Neural cell (in vitro differentiated cells): ENCODE measurements around the gene SMG9. TPM values are rescaled to one million over a fixed set of nuclear protein-coding genes. Genes with fewer than 3 reads are reported as not detected.

Experiments used
- H2AFZ ChIP-seq: fragments of 200-600, 300-800 bp; sonication (generic), shearing (Covaris generic); 2 replicates; pipeline ENCODE4 v1.6.0; 2014; ENCODE audit warnings: low read depth, mild to moderate bottlenecking, antibody characterized with exemption, low read length, moderate library complexity
- H3F3A ChIP-seq: fragments of 200-600 bp; shearing (Covaris generic); 2 replicates; pipeline ENCODE4 v1.6.1; 2016; ENCODE audit warnings: mild to moderate bottlenecking, moderate library complexity, mixed read lengths, antibody characterized with exemption, low read length; ENCODE audit not compliant: insufficient read depth, poor library complexity, severe bottlenecking
- H3K27ac ChIP-seq: fragments of 200-600, 300-800 bp; sonication (generic), shearing (Covaris generic); 2 replicates; pipeline ENCODE4 v1.5.1; 2014; ENCODE audit warnings: mild to moderate bottlenecking, low read length, moderate library complexity
- H3K27me3 ChIP-seq: fragments of 300-800, 200-600 bp; sonication (generic), shearing (Covaris generic); 2 replicates; pipeline ENCODE4 v1.6.0; 2014; ENCODE audit warnings: mild to moderate bottlenecking, low read depth, low read length, moderate library complexity; ENCODE audit not compliant: insufficient read depth
- H3K36me3 ChIP-seq: fragments of 300-800, 200-600 bp; sonication (generic), shearing (Covaris generic); 2 replicates; pipeline ENCODE4 v1.5.1; 2014; ENCODE audit warnings: mild to moderate bottlenecking, antibody characterized with exemption, low read length, moderate library complexity; ENCODE audit not compliant: insufficient read depth
- H3K4me2 ChIP-seq: fragments of 300-800, 200-600 bp; sonication (generic), shearing (Covaris generic); 2 replicates; pipeline ENCODE4 v1.6.0; 2014; ENCODE audit warnings: mild to moderate bottlenecking, low read length
- H3K4me3 ChIP-seq: fragments of 300-800, 200-600 bp; sonication (generic), shearing (Covaris generic); 2 replicates; pipeline ENCODE4 v1.5.1; 2014; ENCODE audit warnings: mild to moderate bottlenecking, low read length, moderate library complexity
- H3K79me2 ChIP-seq: fragments of 200-600 bp; shearing (Covaris generic); replicated peaks from 2 replicates; pipeline ENCODE4 v1.6.0; 2014; ENCODE audit warnings: mild to moderate bottlenecking, low read length, moderate library complexity; ENCODE audit not compliant: insufficient read depth
- H3K9ac ChIP-seq: fragments of 300-800, 200-600 bp; sonication (generic), shearing (Covaris generic); 2 replicates; pipeline ENCODE4 v1.6.1; 2016; ENCODE audit warnings: mild to moderate bottlenecking, low read length, mixed read lengths
- H3K9me2 ChIP-seq: fragments of 200-600 bp; shearing (Covaris generic); 2 replicates; pipeline ENCODE4 v1.6.1; 2016; ENCODE audit warnings: mild to moderate bottlenecking, low read length, mixed read lengths; ENCODE audit not compliant: insufficient read depth
- H3K9me3 ChIP-seq: fragments of 200-600, 300-800 bp; sonication (generic), shearing (Covaris generic); 2 replicates; pipeline ENCODE4 v1.6.1; 2016; ENCODE audit warnings: mild to moderate bottlenecking, mixed run types, low read length, moderate library complexity, mixed read lengths
- H4K20me1 ChIP-seq: fragments of 200-600 bp; shearing (Covaris generic); 2 replicates; pipeline ENCODE4 v1.6.1; 2016; ENCODE audit warnings: mild to moderate bottlenecking, mixed run types; ENCODE audit not compliant: insufficient read depth
- EP300 ChIP-seq: fragments of 450-650 bp; conservative IDR thresholded peaks from 2 replicates; pipeline ENCODE4 v1.6.1; 2014; ENCODE audit warnings: antibody characterized with exemption, mild to moderate bottlenecking, moderate library complexity; ENCODE audit not compliant: poor library complexity, severe bottlenecking
- EZH2 ChIP-seq: fragments of 200-600, 300-800 bp; shearing (Covaris generic), sonication (generic); IDR thresholded peaks from 2 replicates; pipeline ENCODE4 v1.6.1; 2014; ENCODE audit warnings: antibody characterized with exemption, low read length, borderline replicate concordance, mild to moderate bottlenecking; ENCODE audit not compliant: insufficient read depth, poor library complexity, severe bottlenecking
- MXI1 ChIP-seq: fragments of 450-650 bp; conservative IDR thresholded peaks from 2 replicates; pipeline ENCODE4 v1.6.1; 2014; ENCODE audit warnings: antibody characterized with exemption, mild to moderate bottlenecking; ENCODE audit not compliant: poor library complexity, severe bottlenecking
- POLR2AphosphoS5 ChIP-seq: IDR thresholded peaks from 2 replicates; pipeline ENCODE4 v1.6.1; 2012
- RAD21 ChIP-seq: fragments of 450-650 bp; conservative IDR thresholded peaks from 2 replicates; pipeline ENCODE4 v1.6.1; 2014; ENCODE audit warnings: antibody characterized with exemption, mild to moderate bottlenecking, moderate library complexity
- REST ChIP-seq: IDR thresholded peaks from 2 replicates; pipeline ENCODE4 v1.6.1; 2012; ENCODE audit warnings: borderline replicate concordance
- SMC3 ChIP-seq: fragments of 450-650 bp; conservative IDR thresholded peaks from 2 replicates; pipeline ENCODE4 v1.6.1; 2014; ENCODE audit warnings: antibody characterized with exemption, mild to moderate bottlenecking, moderate library complexity; ENCODE audit not compliant: poor library complexity
- TAF1 ChIP-seq: IDR thresholded peaks from 2 replicates; pipeline ENCODE4 v1.6.1; 2012; ENCODE audit warnings: low read depth
- polyA plus RNA-seq: library from polyadenylated mRNA; depleted of rRNA; stranded (reverse); fragments of >200 nt; gene quantifications from 2 replicates; pipeline ENCODE4 v1.2.3, GENCODE V29; 2014
- TF ChIP-seq, protein P1 (sequence below): fragments of 450-650 bp; IDR thresholded peaks from 2 replicates; pipeline ENCODE4 v1.5.1; 2014; ENCODE audit warnings: antibody characterized with exemption, mild to moderate bottlenecking, moderate library complexity; ENCODE audit not compliant: poor library complexity, severe bottlenecking

SMG9 gene
- polyA plus RNA-seq, 1 donor from 2014 or later, result 33.0 TPM

GRCh38 chr19:43723588-43723987, 31.2 kb downstream of the SMG9 start:
- H3K4me2 ChIP-seq, result no peak overlapping the region
- H3K9me3 ChIP-seq, result no peaks in the 10 kb centered on the region
- no peaks in the 10 kb centered on the region for H3K36me3 ChIP-seq
- H3K27ac ChIP-seq, result no peak overlapping the region
- H4K20me1 ChIP-seq, result no peaks in the 10 kb centered on the region
- H3K9ac ChIP-seq, result no peak overlapping the region
- H2AFZ ChIP-seq, result no peak overlapping the region
- H3K9me2 ChIP-seq, result no peaks in the 10 kb centered on the region
- H3K27me3 ChIP-seq, result no peaks in the 10 kb centered on the region
- no peaks in the 10 kb centered on the region for H3K79me2 ChIP-seq
- no peaks in the 10 kb centered on the region for H3F3A ChIP-seq
- H3K4me3 ChIP-seq, result no peak overlapping the region
- TF ChIP-seq EP300 (no peak), EZH2 (no peak), REST (no peak), POLR2AphosphoS5 (no peak), RAD21 (no peak), MXI1 (no peak)
- TF ChIP-seq, protein P1, sequence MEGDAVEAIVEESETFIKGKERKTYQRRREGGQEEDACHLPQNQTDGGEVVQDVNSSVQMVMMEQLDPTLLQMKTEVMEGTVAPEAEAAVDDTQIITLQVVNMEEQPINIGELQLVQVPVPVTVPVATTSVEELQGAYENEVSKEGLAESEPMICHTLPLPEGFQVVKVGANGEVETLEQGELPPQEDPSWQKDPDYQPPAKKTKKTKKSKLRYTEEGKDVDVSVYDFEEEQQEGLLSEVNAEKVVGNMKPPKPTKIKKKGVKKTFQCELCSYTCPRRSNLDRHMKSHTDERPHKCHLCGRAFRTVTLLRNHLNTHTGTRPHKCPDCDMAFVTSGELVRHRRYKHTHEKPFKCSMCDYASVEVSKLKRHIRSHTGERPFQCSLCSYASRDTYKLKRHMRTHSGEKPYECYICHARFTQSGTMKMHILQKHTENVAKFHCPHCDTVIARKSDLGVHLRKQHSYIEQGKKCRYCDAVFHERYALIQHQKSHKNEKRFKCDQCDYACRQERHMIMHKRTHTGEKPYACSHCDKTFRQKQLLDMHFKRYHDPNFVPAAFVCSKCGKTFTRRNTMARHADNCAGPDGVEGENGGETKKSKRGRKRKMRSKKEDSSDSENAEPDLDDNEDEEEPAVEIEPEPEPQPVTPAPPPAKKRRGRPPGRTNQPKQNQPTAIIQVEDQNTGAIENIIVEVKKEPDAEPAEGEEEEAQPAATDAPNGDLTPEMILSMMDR, result no peak

DNA sequence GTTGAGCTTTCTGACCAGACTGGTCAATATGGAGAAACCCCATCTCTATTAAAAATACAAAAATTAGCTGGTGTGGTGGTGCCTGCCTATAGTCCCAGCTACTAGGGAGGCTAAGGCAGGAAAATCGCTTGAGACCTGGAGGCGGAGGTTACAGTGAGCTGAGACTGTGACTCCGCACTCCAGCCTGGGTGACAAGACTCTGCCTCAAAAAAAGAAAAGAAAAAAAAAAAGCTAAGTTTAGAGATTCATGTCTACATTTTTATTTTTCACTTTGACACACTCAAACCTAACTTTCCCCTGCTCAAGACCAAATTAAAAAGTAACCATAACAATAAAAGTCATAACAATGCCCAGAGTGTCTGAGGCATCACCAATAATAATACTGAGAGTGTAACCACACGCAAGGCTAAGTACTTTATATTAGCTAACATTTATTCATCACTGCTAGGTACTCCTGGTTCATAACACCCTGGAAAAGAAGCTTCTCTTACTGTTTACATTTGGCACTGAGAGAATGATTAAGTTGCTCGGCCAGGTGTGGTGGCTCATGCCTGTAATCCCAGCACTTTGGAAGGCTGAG, 33.2 kb downstream of the SMG9 start:
- Histone ChIP-seq H3K79me2 (no peaks in the 10 kb centered on the region), H3K27me3 (no peaks in the 10 kb centered on the region), H3K4me3 (no peak overlapping the region), H3K9me3 (no peaks in the 10 kb centered on the region), H3K9ac (no peak overlapping the region), H3K4me2 (no peak overlapping the region), H3K27ac (no peak overlapping the region), H2AFZ (no peak overlapping the region), H3F3A (no peaks in the 10 kb centered on the region), H3K36me3 (no peaks in the 10 kb centered on the region), H4K20me1 (no peaks in the 10 kb centered on the region), H3K9me2 (no peaks in the 10 kb centered on the region)
- TF ChIP-seq RAD21 (no peak), EZH2 (no peak), SMC3 (no peak), MXI1 (no peak), POLR2AphosphoS5 (no peak), TAF1 (no peak)
- TF ChIP-seq, protein P1, result no peak
